HS-27A (cell line): ENCODE measurements around the gene OPA3.

Source experiments
- DNase-seq: peaks from one replicate; pipeline ENCODE4 v3.0.0-alpha.2; 2012; ENCODE audit warnings: low read depth, missing footprints

Gene OPA3

DNA sequence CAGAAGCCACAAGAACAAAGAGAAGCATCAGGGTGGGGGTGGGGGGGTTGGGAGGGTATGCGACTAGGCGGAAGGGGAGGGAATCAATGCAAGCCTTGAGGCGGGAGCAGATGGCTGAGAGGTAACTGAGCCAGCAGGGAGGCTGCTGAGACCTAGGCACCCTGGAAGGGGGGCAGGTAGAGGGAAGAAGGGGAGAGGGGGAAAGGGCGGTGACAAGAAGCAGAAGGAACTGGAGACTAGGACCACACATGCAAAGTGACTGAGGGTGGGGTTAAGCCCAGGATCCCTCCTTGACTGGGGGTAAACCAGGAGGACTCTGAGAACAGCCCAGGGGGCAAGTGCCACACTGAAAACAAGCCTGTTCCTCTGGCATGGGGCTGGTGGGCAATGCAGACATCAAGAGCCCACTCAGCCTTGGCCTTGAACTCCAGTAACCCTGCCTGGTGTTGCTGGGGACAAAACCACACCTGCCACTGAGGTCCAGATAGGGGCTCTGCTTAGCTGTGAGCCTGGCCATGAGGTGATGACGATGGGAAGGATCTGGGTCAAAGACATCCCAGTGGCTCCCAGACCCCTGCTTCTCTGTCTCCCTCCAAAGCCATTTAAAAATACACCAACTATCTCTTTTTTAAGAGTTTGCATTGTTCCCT lies 20.3 kb downstream of the OPA3 start:
- DNase-seq = no peak

DNA sequence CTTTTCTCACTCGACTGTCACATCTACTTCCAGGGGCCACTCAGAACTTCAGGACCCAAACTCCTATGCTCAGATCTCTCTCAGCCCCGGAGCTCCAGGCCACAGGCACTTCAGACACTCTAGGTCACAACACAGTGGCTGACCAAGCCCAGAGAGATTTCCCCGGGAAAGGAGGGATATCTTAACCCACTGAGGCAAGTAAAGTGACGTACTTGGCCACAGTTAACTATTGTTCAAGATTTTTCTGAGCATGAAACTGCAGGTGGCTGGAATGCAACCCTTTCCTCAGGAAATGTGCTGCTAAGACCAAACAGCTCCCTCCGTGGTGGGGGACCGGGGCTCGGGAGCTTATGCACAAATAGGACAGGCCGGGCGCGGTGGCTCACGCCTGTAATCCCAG lies 23.9 kb downstream of the OPA3 start:
- DNase-seq = no peak

DNA sequence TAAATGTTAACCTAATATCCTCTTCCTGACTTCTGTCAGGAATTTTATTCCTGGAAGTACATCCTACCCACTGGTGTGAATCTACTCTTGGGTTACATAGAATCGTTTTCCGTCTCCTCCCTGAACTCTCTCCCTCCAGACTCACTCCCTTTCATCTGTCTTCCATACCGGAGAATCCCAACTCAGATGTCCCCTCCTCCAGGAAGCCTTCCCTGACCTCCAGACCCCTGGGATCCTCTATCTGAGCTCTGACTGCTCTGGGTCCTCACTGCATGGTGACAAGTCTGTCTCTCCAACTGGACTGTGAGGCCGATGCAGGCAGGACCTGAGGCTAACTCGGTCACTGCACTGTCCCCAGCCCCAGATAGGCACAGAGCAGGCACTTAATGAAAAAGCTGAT lies 24.6 kb downstream of the OPA3 start:
- no peak for DNase-seq

DNA sequence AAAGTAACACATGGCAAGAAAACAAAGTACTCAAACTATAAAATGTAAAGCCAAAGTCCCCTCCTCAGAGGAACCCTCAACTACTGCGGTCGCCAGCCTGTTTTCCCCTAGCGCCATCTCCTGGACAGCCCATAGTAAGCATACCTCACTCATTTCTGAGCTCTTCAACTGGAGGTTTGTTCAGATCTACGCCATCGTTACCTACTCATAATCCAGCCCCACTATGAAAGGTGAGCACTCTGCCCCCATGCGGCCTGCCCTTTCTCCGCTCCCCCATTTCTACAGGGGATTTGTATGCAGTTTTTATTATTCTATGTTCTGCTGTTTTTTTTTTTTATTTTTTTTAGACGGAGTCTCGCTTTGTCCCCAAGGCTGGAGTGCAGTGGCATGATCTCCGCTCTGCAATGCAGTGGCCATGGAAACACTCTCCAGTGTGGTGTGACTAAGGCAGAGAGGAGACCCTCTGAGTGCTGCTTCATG lies 26.2 kb downstream of the OPA3 start:
- DNase-seq = no peak

DNA sequence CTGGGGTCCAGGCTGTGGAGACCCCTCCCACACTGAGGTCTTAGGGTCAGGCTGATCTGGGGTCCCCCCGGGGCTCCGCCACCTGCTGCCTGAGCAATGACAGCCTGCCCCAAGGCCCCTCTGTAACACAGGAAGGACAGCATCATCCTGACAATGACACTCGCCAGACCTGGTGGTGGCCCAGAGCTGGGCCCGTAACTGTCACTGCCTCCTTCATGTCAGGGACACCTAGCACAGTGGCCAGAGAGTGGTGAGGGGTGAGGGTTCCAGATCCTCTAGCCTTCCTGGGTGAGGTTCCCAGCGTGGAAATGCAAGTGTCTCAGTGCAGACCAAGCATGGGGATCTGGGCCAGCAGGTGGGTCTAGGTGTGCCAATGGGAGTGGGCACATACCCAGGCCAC lies 27.8 kb downstream of the OPA3 start:
- no peak for DNase-seq

DNA sequence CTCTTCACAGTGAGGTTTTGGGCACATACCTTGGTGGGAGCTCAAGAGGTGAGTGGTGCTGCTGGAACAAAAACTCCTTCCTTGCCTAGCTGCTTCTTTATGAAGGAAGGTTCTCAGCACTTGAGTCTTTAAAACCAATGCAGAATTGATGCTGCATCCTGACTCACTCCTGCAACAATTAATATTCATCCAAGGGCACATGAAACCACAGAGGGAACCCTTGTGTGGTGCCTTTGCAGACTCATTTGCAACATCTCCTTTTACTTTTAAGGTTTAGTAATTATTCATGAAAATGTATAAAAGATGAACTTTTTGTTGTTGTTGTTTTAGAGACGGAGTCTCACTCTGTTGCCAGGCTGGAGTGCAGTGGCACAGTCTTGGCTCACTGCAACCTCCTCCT lies 30.1 kb downstream of the OPA3 start:
- no peak for DNase-seq

DNA sequence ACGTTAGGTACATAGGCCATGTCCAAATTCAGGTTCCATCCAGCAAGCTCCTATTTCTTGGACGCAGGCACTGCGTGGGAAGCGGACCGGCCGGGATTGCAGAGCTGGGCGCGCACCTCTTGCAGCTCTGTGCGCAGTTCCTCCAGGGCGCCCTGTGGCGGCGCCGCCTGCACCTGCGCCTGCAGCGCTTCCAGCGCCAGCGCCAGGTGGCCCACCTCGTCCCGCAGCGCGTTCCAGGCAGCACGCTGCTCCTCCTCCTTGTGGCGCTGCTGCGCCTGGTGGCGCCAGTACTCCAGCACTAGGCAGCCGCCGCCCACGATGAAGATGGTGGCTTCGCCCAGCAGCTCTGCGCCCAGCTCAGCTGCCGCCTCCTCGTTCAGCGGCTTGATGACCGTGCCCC lies 31.1 kb downstream of the OPA3 start:
- no peak for DNase-seq

DNA sequence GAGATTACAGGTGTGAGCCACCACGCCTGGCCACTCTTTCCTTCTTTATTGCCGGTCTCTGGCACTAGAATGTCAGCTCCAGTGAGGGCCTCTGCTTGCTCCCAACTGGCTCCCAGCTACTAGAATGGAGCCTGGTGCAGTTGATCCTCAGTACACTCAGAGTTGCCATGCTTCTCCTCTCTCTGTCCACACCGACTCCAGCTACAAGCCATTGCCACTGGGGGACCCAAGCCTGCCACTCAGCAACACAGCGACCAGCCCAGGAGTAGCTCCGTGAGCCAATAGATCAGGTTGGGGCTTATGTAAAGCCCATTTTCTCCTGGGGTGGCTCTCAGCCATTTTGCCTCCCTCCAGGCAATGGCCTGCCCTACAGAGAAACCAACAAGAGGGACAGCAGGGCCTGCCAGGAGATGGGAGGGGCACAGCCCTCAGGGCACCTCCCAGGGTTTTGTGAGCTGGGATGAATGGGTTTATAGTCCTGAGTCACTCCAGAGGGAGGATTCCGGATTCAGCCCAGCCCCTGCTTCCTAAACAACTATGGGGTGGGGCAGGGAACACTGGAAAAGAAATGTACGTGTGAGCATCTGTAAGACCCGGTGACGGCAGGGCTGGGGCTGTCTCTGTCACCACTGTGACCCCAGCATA lies 36.5 kb downstream of the OPA3 start:
- DNase-seq = no peak

DNA sequence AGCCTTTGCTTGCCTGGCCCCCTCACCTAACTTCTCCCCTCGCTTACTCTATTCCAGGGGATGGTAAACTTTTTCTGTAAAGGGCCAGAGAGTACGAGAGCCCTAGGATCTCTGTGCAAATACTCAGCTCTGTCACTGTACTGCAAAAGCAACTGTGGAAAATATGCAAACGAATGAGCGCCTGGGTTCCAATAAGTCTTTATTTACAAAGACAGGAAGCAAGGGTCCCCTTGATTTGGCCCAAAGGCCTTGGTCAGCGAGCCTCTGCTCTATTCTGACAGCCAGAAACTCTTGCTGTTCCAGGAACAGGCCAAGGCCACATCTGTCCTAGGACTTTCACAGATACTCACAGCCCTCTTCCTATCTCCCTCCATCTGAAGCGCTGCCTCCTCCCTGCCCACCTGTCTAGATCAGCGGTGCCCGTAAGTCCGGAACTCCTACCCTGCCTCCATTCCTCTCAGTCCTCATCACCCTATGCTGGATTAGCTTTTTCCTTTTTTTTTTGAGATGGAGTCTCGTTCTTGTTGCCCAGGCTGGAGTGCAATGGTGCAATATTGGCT lies 37.3 kb downstream of the OPA3 start:
- DNase-seq = no peak

DNA sequence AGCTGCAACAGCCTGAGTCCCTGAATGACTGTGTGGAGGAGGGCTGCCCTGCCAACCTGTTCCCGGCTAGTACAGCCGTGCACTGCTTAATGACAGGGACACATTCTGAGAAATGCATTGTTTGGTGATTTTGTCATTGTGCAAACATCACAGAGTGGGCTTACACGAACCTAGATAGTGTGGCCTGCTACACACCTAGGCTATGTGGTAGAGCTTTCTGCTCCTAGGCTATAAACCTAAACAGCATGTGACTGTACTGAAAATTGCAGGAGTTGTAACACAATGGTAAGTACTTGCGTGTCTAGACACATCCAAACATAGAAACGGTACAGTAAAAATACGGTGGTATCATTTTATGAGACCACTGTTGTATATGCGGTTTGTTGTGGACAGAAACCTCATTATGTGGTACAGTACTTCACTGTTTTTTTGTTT lies 42.4 kb downstream of the OPA3 start:
- no peak for DNase-seq

DNA sequence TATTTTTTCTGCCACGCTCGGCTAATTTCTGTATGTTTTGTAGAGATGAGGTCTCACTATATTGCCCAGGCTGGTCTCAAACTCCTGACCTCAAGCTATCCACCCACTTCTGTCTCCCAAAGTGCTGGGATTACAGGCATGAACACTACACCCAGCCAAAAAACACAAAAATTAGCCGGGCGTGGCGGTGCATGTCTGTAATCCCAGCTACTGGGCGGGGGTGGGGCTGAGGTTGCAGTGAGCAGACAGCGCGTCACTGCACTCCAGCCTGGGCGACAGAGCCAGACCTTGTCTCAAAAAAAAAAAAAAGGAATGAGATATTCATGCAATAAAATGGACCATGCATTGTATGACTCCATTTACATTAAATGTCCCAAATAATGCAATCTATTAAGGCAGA lies 45.1 kb downstream of the OPA3 start:
- DNase-seq = no peak

DNA sequence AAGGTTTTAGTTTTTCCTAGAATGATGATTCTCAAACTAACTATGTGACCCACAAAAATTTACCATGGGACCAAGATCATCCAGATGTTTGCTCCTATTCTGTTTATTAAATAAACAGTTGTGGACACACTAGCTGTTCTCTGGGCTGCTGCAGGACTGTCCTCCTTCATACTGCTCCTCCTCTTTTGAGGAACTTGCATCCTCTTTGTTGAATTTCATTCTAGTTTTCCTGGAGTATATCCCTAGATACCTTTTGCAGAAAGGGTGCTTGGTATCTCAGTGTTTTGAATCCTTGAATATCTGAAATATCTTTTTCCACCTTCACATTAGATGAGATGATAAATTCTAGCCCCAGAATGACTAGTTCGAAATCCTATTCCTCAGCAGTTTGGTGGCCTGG lies 53.3 kb downstream of the OPA3 start:
- no peak for DNase-seq

DNA sequence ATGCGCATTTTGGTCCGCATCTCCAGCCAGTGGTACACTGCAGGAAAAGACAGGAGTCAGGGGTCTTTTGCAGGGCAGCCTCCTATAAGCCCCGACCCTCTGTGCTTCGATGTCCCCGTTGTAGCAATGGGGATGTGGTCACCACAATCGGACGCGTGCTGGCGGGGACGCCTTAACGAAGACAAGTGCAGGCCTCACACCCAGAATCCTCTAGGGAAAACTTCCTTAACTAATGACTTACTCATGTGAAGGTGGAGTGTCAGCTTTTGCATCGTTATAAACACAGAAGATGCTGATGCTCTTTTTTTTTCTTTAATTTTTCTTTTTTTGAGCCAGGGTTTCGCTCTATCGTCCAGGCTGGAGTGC lies 55.2 kb downstream of the OPA3 start:
- DNase-seq = no peak

DNA sequence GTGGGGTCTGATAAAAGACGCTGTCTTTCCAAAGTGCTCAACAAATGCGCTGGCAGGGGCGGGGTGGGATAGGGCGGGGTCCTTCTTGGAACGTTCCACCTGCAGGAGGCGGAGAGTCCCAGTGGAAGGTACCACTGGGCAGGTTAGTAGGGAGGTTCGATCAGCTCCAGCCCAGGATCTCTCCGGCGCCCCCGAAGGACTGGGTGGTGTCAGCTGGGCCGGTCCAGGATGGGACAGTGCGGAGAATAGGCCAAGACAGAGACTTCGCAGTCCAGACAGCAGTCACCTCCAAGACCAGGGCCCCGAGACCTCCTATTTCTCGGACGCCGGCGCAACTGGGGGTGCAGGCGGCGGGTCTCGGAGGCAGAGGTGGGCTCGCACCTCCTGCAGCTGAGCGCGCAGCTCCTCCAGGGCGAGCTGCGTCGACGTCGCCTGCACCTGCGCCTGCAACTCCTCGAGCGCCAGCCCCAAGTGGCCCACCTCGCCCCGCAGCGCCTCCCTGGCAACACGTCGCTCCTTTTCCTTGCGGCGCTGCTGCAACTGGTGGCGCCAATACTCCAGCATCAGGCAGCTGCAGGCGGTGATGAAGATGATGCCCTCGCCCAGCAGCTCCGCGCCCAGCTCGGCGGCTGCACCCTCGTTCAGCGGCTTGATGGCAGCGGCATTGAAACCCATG lies 55.7 kb downstream of the OPA3 start:
- no peak for DNase-seq

DNA sequence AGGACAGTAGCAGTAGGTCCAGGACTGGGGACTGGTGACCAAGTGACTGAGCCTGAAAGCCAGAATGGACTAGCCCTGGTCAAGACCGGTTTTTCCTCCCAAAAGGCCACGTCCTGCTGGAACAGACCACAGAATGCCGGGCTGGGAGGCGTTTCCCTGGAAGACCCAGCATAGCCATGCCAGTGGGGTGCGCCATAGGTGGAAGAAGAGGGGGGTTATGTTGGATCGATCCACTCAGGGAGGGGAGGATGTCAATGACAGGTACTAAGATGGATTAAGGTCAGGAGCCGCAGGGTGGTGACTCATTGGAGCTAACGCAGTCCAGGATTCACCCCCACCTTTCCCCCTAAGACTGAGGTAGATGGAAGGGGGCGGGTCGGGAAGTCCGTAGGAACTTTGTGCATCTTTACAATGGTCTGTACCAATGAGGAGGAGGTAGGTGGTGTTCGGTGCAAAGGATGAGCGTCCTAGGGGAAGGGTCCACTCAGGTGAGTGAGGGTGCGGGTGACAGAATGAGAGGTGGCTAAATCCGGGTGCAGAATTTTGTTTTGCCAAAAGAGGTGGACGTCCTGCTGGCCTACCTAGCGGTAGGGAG lies 56.4 kb downstream of the OPA3 start:
- DNase-seq = no peak

DNA sequence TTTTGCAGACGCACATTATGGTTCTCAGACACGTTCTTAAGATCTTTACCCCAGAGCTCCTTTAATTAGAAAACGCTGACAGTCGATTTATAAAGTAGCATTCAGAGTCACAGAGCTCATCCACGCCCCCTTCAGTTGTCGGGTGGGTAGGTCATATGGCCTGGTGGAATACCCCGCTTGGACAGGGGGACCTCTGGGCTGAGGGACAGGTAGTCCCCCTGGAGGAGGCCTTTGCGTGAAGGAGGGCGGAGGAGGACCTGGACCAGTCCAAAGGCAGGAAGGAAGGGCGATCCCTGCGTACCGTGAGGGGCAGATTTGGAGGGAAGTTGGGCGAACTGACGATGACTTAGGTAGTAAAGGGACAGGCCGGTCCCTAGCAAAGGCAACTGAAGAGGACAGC lies 56.9 kb downstream of the OPA3 start:
- DNase-seq = no peak

DNA sequence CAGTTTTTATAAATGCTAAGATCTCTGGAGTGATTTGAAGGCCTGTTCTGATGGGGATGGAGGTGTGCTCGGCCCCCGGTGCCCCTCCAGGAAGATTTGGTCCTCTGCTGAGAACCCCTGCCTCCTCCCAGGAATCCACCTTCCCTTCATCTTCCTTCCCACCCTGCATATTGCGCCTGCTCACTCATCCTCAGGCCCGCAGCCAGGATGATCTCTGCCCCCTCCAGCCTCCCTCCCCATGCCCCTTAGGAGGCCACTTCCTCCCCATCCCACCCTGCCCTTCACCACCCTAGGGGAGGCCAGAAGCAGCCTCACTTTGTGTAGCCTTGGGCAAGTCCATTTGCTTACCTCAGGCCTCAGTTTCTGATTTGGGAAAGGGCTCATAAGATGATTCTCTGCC lies 57.6 kb downstream of the OPA3 start:
- no peak for DNase-seq

DNA sequence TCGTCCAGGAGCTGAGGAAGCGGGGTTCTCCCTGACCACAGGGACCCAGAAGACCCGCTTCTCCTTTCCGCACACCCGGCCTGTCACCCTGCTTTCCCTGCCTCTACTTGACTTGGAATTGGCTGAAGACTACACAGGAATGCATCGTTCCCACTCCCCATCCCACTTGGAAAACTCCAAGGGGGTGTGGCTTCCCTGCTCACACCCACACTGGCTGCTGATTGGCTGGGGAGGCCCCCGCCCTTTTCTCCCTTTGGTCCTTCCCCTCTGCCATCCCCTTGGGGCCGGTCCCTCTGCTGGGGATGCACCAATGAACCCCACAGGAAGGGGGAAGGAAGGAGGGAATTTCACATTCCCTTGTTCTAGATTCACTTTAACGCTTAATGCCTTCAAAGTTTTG lies 58.5 kb downstream of the OPA3 start:
- no peak for DNase-seq

DNA sequence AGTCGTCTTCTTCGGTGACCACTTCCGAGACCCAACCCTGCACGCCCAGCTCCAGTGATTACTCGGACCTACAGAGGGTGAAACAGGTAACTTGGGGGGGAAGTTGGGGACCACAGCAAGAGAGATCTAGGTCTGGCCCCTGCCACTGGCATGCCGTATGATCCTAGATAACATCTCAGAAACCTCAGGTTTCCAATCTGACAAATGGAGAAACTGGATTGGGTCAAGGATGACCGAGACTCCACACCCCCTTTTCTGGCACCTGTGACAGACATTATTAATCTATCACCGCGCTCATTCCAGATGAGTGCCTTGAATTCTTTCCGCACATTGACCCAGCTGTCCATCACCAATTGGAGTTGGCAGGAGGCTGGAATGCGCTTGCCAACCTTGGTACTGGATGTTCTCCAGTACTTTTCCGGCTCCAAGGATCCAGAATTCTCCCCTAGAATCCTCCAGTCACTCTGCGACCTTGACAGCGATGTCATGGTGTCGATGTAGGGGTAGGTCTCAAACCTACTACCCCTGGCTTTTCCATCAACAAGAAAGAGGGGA lies 60.0 kb downstream of the OPA3 start:
- DNase-seq = no peak

DNA sequence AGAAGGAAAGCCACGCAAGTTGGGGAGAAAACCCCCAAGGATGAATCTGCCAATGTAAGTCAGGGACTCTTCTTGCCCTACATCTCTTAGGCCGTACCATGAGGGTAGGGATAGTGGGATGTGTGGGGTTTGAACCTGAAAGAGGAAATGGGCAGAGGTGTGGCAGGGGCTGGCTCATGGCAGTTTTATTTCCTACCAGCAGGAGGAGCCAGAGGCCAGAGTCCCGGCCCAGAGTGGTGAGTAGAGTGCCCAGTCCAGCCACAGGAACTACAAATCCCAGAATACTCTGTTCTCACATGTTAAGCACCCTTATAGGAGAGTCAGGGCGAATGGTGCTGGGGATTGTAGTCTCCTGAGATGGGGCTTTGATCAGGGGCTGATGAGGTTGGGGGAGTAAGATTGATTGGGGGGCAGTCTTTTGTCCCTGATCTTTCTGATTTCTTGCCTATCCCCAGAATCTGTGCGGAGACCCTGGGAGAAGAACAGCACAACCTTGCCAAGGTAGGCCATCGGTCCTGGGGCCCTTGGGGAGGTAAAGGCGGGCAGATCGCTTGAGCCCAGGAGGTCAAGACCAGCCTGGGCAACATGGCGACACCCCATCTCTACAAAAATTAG lies 60.9 kb downstream of the OPA3 start:
- DNase-seq = peak; percentile 71

DNA sequence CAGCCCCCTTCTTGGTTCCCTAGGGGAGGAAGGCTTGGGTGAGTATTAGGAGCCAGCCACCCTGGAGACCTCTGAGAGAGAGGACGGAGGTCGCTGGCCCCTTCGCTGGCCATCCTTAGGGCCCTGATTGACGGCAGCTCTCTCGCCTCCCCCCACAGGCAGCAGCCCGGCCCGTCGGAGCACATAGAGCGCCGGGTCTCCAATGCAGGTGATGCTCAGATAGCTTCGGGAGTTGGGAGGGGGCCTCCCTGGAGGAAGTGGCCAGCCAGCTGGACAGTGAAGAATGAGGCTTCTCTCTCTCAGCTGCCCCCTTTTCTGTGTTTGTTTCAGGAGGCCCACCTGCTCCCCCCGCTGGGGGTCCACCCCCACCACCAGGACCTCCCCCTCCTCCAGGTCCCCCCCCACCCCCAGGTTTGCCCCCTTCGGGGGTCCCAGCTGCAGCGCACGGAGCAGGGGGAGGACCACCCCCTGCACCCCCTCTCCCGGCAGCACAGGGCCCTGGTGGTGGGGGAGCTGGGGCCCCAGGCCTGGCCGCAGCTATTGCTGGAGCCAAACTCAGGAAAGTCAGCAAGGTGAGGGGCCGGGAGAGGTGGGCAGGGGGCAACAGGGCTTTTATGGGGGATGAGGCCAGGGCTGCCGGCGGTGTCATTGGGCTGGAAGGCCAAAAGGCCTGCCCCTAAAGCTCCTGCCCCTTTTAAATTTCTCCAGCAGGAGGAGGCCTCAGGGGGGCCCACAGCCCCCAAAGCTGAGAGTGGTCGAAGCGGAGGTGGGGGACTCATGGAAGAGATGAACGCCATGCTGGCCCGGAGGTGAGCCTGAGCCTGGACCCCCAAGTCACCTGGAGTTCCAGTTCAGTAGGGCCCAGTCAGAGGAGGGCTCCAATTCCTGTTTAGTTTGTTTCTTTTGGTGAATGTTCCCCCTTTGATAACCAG lies 62.3 kb downstream of the OPA3 start:
- no peak for DNase-seq
